ENCODE results near the gene LMX1B.

Gene LMX1B

GRCh38 chr9:126678989-126679388 lies 65.3 kb downstream of the LMX1B start:
- DNase-seq, result no peak

GRCh38 chr9:126681336-126681735 lies 67.6 kb downstream of the LMX1B start:
- no peak for DNase-seq

GRCh38 chr9:126682113-126682810 lies 68.5 kb downstream of the LMX1B start:
- DNase-seq, result no peak

- no peak for DNase-seq
These were observed 69.4 kb downstream of the LMX1B start for GRCh38 chr9:126682928-126683697.

GRCh38 chr9:126683698-126684044 lies 69.9 kb downstream of the LMX1B start:
- DNase-seq, result no peak

- DNase-seq, result no peak
These were observed 70.6 kb downstream of the LMX1B start for GRCh38 chr9:126684345-126684744.

GRCh38 chr9:126684965-126685465 lies 71.3 kb downstream of the LMX1B start:
- DNase-seq, result no peak

GRCh38 chr9:126687930-126688461 lies 74.3 kb downstream of the LMX1B start:
- no peak for DNase-seq

GRCh38 chr9:126688617-126689016 lies 74.9 kb downstream of the LMX1B start:
- no peak for DNase-seq

- DNase-seq, result no peak
These were observed 75.5 kb downstream of the LMX1B start for GRCh38 chr9:126689027-126689825.

- no peak for DNase-seq
These were observed 76.8 kb downstream of the LMX1B start for GRCh38 chr9:126690431-126691051.

- no peak for DNase-seq
These were observed 78.5 kb downstream of the LMX1B start for GRCh38 chr9:126692041-126692758.

- no peak for DNase-seq
These were observed 79.2 kb downstream of the LMX1B start for GRCh38 chr9:126692759-126693427.

GRCh38 chr9:126693428-126693944 lies 79.8 kb downstream of the LMX1B start:
- no peak for DNase-seq

- no peak for DNase-seq
These were observed 80.7 kb downstream of the LMX1B start for GRCh38 chr9:126694206-126695081.

- no peak for DNase-seq
These were observed 81.5 kb downstream of the LMX1B start for GRCh38 chr9:126695186-126695585.

- no peak for DNase-seq
These were observed 82.1 kb downstream of the LMX1B start for GRCh38 chr9:126695701-126696400.

- no peak for DNase-seq
These were observed 82.8 kb downstream of the LMX1B start for GRCh38 chr9:126696401-126697145.

Data from fibroblast of skin of abdomen (primary cell).